Measurements from ENCODE around the gene STARD4.

DNA sequence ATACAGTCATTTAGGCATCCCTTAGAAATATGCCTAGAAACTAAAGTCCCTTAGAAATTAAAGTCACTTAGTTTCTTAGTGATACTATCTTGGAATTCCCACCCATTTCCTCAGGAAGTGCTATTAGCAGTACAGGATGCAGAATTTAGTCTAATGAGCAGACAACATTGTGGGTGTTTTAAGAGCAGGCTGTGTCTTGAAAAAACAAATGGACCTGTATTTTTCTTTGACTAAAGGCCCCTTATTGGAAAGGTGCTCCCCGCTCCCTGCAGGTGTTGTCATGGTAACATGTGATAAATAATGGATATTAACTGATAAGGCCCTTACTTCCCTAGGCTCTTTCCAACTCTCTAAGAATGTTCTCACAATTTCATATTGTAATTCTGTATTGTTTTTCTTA lies 38.8 kb upstream of the STARD4 start:
- TF ChIP-seq FOXM1 (IDR thresholded peaks at IDR 0.05; ENCODE audit: borderline replicate concordance): no peak
- no peak for TF ChIP-seq ZNF384 (IDR thresholded peaks at IDR 0.05)
- TF ChIP-seq, protein P1, sequence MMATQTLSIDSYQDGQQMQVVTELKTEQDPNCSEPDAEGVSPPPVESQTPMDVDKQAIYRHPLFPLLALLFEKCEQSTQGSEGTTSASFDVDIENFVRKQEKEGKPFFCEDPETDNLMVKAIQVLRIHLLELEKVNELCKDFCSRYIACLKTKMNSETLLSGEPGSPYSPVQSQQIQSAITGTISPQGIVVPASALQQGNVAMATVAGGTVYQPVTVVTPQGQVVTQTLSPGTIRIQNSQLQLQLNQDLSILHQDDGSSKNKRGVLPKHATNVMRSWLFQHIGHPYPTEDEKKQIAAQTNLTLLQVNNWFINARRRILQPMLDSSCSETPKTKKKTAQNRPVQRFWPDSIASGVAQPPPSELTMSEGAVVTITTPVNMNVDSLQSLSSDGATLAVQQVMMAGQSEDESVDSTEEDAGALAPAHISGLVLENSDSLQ (IDR thresholded peaks at IDR 0.05): no peak
- TF ChIP-seq HDGF (IDR thresholded peaks at IDR 0.05; ENCODE audit: borderline replicate concordance): no peak
- no peak for TF ChIP-seq FOXK2 (IDR thresholded peaks at IDR 0.05)
- TF ChIP-seq SP1 (IDR thresholded peaks at IDR 0.05): no peak
- no peak for TF ChIP-seq BHLHE40 (IDR thresholded peaks at IDR 0.05; ENCODE audit: borderline replicate concordance)
- TF ChIP-seq TARDBP (IDR thresholded peaks at IDR 0.05): no peak
- TF ChIP-seq LEF1 (IDR thresholded peaks at IDR 0.05; ENCODE audit: borderline replicate concordance): no peak
- TF ChIP-seq ARNT (IDR thresholded peaks at IDR 0.05): no peak
- no peak for TF ChIP-seq FOXA1 (IDR thresholded peaks at IDR 0.05)
- TF ChIP-seq SUZ12 (IDR thresholded peaks at IDR 0.05): no peak
- TF ChIP-seq L3MBTL2 (conservative IDR thresholded peaks at IDR 0.05): no peak
- no peak for TF ChIP-seq ELF4 (IDR thresholded peaks at IDR 0.05)

Measured in HEK293T (cell line).